Ishikawa (cell line): ENCODE data around the gene SAG.

Experiments
- CEBPB ChIP-seq: IDR thresholded peaks from 2 replicates; pipeline ENCODE4 v1.6.1; 2012
- CREB1 ChIP-seq: IDR thresholded peaks from 2 replicates; pipeline ENCODE4 v1.6.1; 2012; ENCODE audit warnings: low read depth
- EGR1 ChIP-seq: IDR thresholded peaks from 2 replicates; pipeline ENCODE4 v1.6.1; 2012
- EP300 ChIP-seq: IDR thresholded peaks from 2 replicates; pipeline ENCODE4 v1.6.1; 2012; ENCODE audit warnings: borderline replicate concordance
- FOXM1 ChIP-seq: IDR thresholded peaks from 2 replicates; pipeline ENCODE4 v1.6.1; 2012; ENCODE audit warnings: low read depth, borderline replicate concordance
- MAX ChIP-seq: IDR thresholded peaks from 2 replicates; pipeline ENCODE4 v1.6.1; 2012
- NFIC ChIP-seq: IDR thresholded peaks from 2 replicates; pipeline ENCODE4 v1.6.1; 2012
- RAD21 ChIP-seq: IDR thresholded peaks from 2 replicates; pipeline ENCODE4 v1.6.1; 2012; ENCODE audit warnings: low read depth
- REST ChIP-seq: IDR thresholded peaks from 2 replicates; pipeline ENCODE4 v1.6.1; 2012; ENCODE audit warnings: low read depth, mild to moderate bottlenecking
- TAF1 ChIP-seq: IDR thresholded peaks from 2 replicates; pipeline ENCODE4 v1.6.1; 2012; ENCODE audit warnings: low read depth, mild to moderate bottlenecking
- TCF12 ChIP-seq: IDR thresholded peaks from 2 replicates; pipeline ENCODE4 v1.6.1; 2012; ENCODE audit warnings: low read depth
- TEAD4 ChIP-seq: IDR thresholded peaks from 2 replicates; pipeline ENCODE4 v1.6.1; 2012
- USF1 ChIP-seq: IDR thresholded peaks from 2 replicates; pipeline ENCODE4 v1.6.1; 2012
- YY1 ChIP-seq: IDR thresholded peaks from 2 replicates; pipeline ENCODE4 v1.6.1; 2012; ENCODE audit warnings: low read depth
- ZBTB7A ChIP-seq: IDR thresholded peaks from 2 replicates; pipeline ENCODE4 v1.6.1; 2012; ENCODE audit warnings: low read depth

Gene SAG

GRCh38 chr2:233261819-233262555, 45.6 kb upstream of the SAG start:
- no peak for TF ChIP-seq TAF1
- no peak for TF ChIP-seq MAX
- TF ChIP-seq NFIC = no peak
- TF ChIP-seq TCF12 = no peak
- TF ChIP-seq CEBPB = no peak
- no peak for TF ChIP-seq FOXM1

GRCh38 chr2:233262562-233262961, 45.1 kb upstream of the SAG start:
- no peak for TF ChIP-seq YY1
- TF ChIP-seq NFIC = no peak
- TF ChIP-seq RAD21 = no peak
- no peak for TF ChIP-seq FOXM1
- TF ChIP-seq MAX = no peak
- TF ChIP-seq ZBTB7A = no peak
- no peak for TF ChIP-seq USF1

DNA sequence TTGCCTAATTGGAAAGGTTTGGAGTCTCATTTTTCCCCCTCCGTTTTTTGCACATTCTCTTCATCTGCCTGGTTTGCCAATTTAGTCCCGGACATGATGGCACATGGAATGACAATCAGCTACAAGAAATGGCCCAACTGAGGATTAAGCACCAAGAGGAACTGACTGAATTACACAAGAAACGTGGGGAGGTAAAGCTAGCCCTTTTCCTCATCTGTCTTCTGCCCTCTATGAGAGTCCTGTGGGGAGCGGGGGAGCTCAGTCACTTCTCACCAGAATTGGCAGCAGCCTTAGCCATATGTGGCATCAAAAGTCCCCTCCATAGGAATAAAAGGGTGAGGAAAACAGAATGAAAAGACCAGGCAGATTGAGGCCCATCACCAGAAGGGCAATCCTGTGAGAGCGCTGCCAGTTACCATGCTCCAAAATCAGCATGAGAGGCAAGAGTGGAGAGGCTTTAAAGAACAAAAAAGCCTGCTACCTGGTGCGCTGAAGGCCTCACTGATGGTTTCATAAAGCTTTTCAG, 44.5 kb upstream of the SAG start:
- TF ChIP-seq FOXM1 (no peak), ZBTB7A (no peak), EP300 (no peak), RAD21 (no peak), MAX (no peak), USF1 (no peak), TCF12 (no peak), CREB1 (no peak), TEAD4 (no peak), REST (no peak)

GRCh38 chr2:233264667-233265066, 42.9 kb upstream of the SAG start:
- TF ChIP-seq REST (no peak), CEBPB (no peak), EP300 (no peak), EGR1 (no peak), NFIC (no peak), TCF12 (no peak), MAX (no peak), FOXM1 (no peak), ZBTB7A (no peak), CREB1 (no peak), YY1 (no peak), TAF1 (no peak), TEAD4 (no peak)

- TF ChIP-seq RAD21 = no peak
- no peak for TF ChIP-seq USF1
- no peak for TF ChIP-seq MAX
- TF ChIP-seq EGR1 = no peak
- no peak for TF ChIP-seq EP300
- TF ChIP-seq YY1 = no peak
- no peak for TF ChIP-seq ZBTB7A
- no peak for TF ChIP-seq CREB1
- TF ChIP-seq REST = no peak
- TF ChIP-seq CEBPB = no peak
- no peak for TF ChIP-seq TCF12
- TF ChIP-seq TEAD4 = no peak
- TF ChIP-seq TAF1 = no peak
- TF ChIP-seq FOXM1 = no peak
- TF ChIP-seq NFIC = no peak
Observed at GRCh38 chr2:233265899-233266431, 41.7 kb upstream of the SAG start.
